Measurements from ENCODE around the gene IFNAR1.

IFNAR1 gene

GRCh38 chr21:33397717-33398116 is 72.9 kb downstream of the IFNAR1 start:
- in situ Hi-C loops (cut with MboI; ENCODE audit: low sequenced_read_pairs): no loop called here

- in situ Hi-C loops (cut with MboI; ENCODE audit: low sequenced_read_pairs): no loop called here
These were observed 73.6 kb downstream of the IFNAR1 start for GRCh38 chr21:33398361-33398760.

GRCh38 chr21:33401630-33401992 is 76.8 kb downstream of the IFNAR1 start:
- in situ Hi-C loops (cut with MboI; ENCODE audit: low sequenced_read_pairs): no loop called here

GRCh38 chr21:33402001-33402979 is 77.5 kb downstream of the IFNAR1 start:
- in situ Hi-C loops (cut with MboI; ENCODE audit: low sequenced_read_pairs): no loop called here

GRCh38 chr21:33403128-33403785 is 78.5 kb downstream of the IFNAR1 start, which contains the start of gene IFNGR2:
IFNGR2 (plus strand) TSS chr21:33403413; CDS start chr21:33403544, 131 bp downstream.
- in situ Hi-C loops (cut with MboI; ENCODE audit: low sequenced_read_pairs): no loop called here

GRCh38 chr21:33403786-33404585 is 79.2 kb downstream of the IFNAR1 start:
- in situ Hi-C loops (cut with MboI; ENCODE audit: low sequenced_read_pairs): no loop called here

- in situ Hi-C loops (cut with MboI; ENCODE audit: low sequenced_read_pairs): no loop called here
These were observed 81.7 kb downstream of the IFNAR1 start for GRCh38 chr21:33406493-33406892.

Measured in HL-60/S4 treated with retinoic acid at 250 ng/mL for 4 days and 3 days (cell line).